GM18909 (cell line): ENCODE measurements around the gene RNF175.
"Not testable (repeated sequence)": the region's sequence is repeated elsewhere in the genome, so short reads cannot be mapped to it uniquely, and the experiment has no call there.

Experiments
- ATAC-seq: cut with Tn5 transposase; IDR thresholded peaks from one replicate; pipeline ENCODE4 v1.9.1; 2021; ENCODE audit warnings: mild to moderate bottlenecking; ENCODE audit not compliant: unreplicated experiment, poor library complexity

The RNF175 gene

GRCh38 chr4:153684971-153685371 lies 74.9 kb downstream of the RNF175 start:
- peak; percentile 18 for ATAC-seq

- peak; percentile 94 for ATAC-seq
Observed at GRCh38 chr4:153684182-153684970, 75.4 kb downstream of the RNF175 start, which contains the start of gene TLR2. Gene TLR2, plus strand, starts transcription at chr4:153684280. Its CDS starts 18,628 bp downstream, at chr4:153702908.

DNA sequence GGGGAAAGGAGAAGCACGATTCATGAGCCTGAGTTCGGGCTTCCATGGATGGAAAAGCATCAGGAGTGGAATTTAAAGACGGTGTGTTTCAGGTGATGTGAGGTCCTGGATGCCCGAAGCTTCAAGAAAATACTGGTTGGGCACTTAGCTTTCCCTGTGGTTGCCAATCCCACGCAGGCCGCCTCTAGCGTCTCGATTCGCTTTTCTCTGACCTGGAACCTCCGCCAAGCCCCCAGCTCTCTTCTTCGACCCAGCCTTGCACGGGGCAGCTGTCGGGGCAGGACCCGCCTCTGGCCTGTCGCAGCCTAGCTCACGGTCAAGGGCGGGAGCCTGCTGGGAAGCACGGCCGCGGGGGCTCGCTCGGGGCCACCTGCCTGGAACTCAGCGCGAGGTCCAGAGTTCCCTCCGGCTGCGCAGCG lies 76.1 kb downstream of the RNF175 start:
- no peak for ATAC-seq

DNA sequence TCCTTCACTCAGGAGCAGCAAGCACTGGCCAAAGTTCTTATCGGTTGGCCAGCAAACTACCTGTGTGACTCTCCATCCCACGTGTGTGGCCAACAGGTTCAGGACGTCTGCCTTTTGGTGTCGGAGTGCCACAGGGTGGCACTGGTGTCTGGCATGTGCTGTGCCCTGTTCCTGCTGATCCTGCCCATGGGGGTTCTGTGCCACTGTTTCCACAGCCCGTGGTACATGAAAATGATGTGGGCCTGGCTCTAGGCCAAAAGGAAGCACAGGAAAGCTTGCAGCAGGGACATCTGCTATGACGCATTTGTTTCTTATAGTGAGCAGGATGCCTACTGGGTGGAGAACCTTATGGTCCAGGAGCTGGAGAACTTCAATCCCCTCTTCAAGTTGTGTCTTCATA lies 80.3 kb downstream of the RNF175 start:
- no peak for ATAC-seq

DNA sequence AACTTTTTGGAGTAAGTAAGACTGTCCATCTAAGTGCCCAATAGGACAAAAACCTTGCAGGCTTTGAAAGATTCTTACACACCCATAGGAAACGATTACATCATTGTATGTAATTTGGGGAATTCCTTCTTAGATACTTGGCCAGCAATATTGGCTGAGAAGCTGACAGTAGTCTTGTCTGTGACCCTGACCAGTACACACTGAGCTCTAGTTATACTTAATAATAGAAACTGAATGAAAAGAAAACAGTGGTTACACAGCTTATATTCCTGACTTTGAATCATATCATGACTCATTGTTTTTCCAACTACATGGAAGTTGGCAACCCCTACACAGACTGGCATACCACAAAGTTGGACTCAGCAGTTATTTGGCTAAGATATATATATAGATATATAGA lies 82.8 kb downstream of the RNF175 start:
- ATAC-seq: no peak

DNA sequence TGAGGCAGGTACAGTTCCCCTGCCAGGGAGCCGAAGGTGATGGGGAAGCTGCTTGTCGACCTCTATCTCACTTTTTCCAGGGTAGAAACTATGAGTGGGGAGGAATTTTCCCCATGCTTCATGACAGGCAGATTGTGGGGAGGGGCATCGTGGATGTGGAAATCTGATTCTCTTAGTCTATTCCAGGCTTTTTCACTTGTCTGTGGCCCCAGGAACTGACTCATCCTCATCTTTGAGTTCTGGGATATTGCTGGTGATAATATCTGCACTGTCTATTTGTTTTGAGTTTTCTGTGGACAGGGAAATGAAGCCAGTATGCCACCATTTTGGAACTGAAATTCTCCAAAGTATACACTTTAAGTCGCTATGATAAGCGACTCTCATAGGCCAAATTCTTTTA lies 83.3 kb downstream of the RNF175 start:
- ATAC-seq: no peak

DNA sequence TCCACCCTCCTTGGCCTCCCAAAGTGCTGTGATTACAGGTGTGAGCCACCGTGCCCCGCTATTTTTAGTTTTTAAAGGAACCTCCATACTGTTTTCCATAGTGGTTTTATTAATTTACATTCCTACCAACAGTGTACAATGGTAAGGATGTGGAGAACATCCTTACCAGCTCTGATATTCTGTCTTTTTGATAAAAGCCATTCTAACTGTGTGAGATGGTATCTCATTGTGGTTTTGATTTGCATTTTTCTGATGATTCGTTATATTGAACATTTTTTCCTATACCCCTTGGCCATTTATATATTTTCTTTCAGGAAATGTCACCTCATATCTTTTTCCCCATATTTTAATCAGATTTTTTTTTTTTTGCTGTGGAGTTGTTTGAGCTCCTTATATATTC lies 90.0 kb downstream of the RNF175 start:
- no peak for ATAC-seq

GRCh38 chr4:153668647-153669046 lies 91.2 kb downstream of the RNF175 start:
- no peak for ATAC-seq

DNA sequence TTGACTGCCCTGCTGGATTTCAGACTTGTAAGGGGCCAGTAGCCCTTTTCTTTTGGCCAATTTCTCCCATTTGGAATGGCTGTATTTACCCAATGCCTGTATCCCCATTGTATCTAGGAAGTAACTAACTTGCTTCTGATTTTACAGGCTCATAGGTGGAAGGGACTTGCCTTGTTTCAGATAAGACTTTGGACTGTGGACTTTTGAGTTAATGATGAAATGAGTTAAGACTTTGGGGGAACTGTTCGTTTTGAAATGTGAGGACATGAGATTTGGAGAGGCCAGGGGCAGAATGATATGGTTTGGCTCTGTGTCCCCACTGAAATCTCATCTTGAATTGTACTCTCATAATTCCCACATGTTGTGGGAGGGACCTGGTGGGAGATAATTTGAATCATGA lies 93.3 kb downstream of the RNF175 start:
- ATAC-seq: not testable (repeated sequence)

GRCh38 chr4:153663667-153664066 lies 96.2 kb downstream of the RNF175 start:
- ATAC-seq: no peak

DNA sequence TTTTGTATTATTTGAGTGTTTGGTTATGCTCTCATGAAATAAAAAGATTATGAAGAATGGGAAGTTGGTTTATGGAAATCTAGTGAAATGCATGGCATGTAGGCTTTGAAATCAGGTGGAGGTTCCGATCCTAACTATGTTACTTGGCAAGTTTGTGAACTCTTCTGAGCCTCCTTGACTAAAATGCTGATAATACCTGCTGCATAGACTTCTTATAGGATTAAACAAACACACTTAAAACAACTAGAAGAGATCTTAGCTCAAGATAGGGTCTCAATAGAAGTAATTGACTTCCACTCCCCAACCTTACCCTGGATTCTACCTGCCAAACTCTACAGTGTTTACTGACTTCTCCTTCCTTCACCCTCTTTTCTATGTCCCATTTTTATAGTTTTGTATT lies 97.9 kb downstream of the RNF175 start:
- ATAC-seq: no peak

GRCh38 chr4:153661215-153661822 lies 98.5 kb downstream of the RNF175 start:
- no peak for ATAC-seq
